Hepatocyte (in vitro differentiated cells): ENCODE measurements around the gene SFXN4. TPM values are rescaled to one million over a fixed set of nuclear protein-coding genes. Genes with fewer than 3 reads are reported as not detected.
"Not testable (repeated sequence)": the region's sequence is repeated elsewhere in the genome, so short reads cannot be mapped to it uniquely, and the experiment has no call there.

Source experiments
- DNase-seq: peaks from one replicate; pipeline ENCODE4 v3.0.0-alpha.2; 2016; ENCODE audit warnings: low spot score
- H2AFZ ChIP-seq: fragments of 200-600 bp; sonication (generic); 2 replicates; pipeline ENCODE4 v1.6.0; 2016; ENCODE audit warnings: antibody characterized with exemption, mild to moderate bottlenecking
- H3K27ac ChIP-seq: fragments of 200-600 bp; sonication (generic); 2 replicates; pipeline ENCODE4 v1.5.1; 2016; ENCODE audit warnings: mild to moderate bottlenecking
- H3K27me3 ChIP-seq: fragments of 200-600 bp; sonication (generic); 2 replicates; pipeline ENCODE4 v1.6.1; 2016
- H3K36me3 ChIP-seq: fragments of 200-600 bp; sonication (generic); replicated peaks from 2 replicates; pipeline ENCODE4 v1.5.1; 2016; ENCODE audit warnings: low read depth; ENCODE audit not compliant: insufficient read depth
- H3K4me1 ChIP-seq: fragments of 200-600 bp; sonication (generic); 2 replicates; pipeline ENCODE4 v1.5.1; 2016; ENCODE audit warnings: mild to moderate bottlenecking, moderate library complexity; ENCODE audit not compliant: insufficient read depth
- H3K4me2 ChIP-seq: fragments of 200-600 bp; sonication (generic); 2 replicates; pipeline ENCODE4 v1.6.0; 2016
- H3K4me3 ChIP-seq: fragments of 200-600 bp; sonication (generic); 2 replicates; pipeline ENCODE4 v1.5.1; 2016; ENCODE audit warnings: mild to moderate bottlenecking
- H3K79me2 ChIP-seq: fragments of 200-600 bp; sonication (generic); 2 replicates; pipeline ENCODE4 v1.6.0; 2017; ENCODE audit warnings: mild to moderate bottlenecking
- H3K9me2 ChIP-seq: fragments of 200-600 bp; sonication (generic); replicated peaks from 2 replicates; pipeline ENCODE4 v1.6.0; 2017; ENCODE audit warnings: mild to moderate bottlenecking; ENCODE audit not compliant: insufficient read depth
- H3K9me3 ChIP-seq: fragments of 200-600 bp; sonication (generic); 2 replicates; pipeline ENCODE4 v1.5.1; 2016; ENCODE audit warnings: low read depth, mild to moderate bottlenecking
- H4K20me1 ChIP-seq: fragments of 200-600 bp; sonication (generic); 2 replicates; pipeline ENCODE4 v1.6.0; 2016; ENCODE audit warnings: mild to moderate bottlenecking; ENCODE audit not compliant: insufficient read depth, poor library complexity, severe bottlenecking
- CTCF ChIP-seq: fragments of 200-600 bp; sonication (generic); IDR thresholded peaks from 2 replicates; pipeline ENCODE4 v1.5.1; 2016; ENCODE audit warnings: antibody characterized with exemption, mild to moderate bottlenecking; ENCODE audit not compliant: poor library complexity
- EZH2 ChIP-seq: fragments of 200-600 bp; sonication (generic); IDR thresholded peaks from 2 replicates; pipeline ENCODE4 v1.6.1; 2016; ENCODE audit warnings: antibody characterized with exemption, mild to moderate bottlenecking, borderline replicate concordance
- EZH2phosphoT487 ChIP-seq: fragments of 200-600 bp; sonication (generic); IDR thresholded peaks from one replicate; pipeline ENCODE4 v1.6.1; 2018; ENCODE audit warnings: antibody characterized with exemption, mild to moderate bottlenecking, low read depth, moderate library complexity; ENCODE audit not compliant: unreplicated experiment, severe bottlenecking
- WGBS: methylation state at CpG from one replicate; pipeline ENCODE4 v1.1.6; 2016; ENCODE audit warnings: low lambda C conversion rate; ENCODE audit errors: missing lambda C conversion rate; 5-methylcytosine and 5-hydroxymethylcytosine counted together
- polyA plus RNA-seq: library from polyadenylated mRNA; unstranded; fragments of >200 nt; fragmentation: Nextera tagmentation; extraction: Ambion mirVana; gene quantifications from 2 replicates; pipeline ENCODE4 v1.2.1, GENCODE V29; 2016
- total RNA-seq: library from RNA; depleted of rRNA; stranded (reverse); fragments of >200 nt; gene quantifications from 2 replicates; pipeline ENCODE4 v1.2.3, GENCODE V29; 2014

Gene SFXN4
- total and polyA plus RNA-seq, 2 experiments from 2014 or later = 27.2 to 41.5 TPM

GRCh38 chr10:119139464-119140067 lies 25.9 kb downstream of the SFXN4 start:
- Histone ChIP-seq H4K20me1 (no peaks in the 10 kb centered on the region), H3K36me3 (no peaks in the 10 kb centered on the region), H3K27ac (no peak overlapping the region), H2AFZ (no peak overlapping the region), H3K4me1 (no peaks in the 10 kb centered on the region), H3K4me2 (no peak overlapping the region), H3K9me2 (no peaks in the 10 kb centered on the region), H3K9me3 (no peaks in the 10 kb centered on the region), H3K27me3 (no peaks in the 10 kb centered on the region), H3K79me2 (no peaks in the 10 kb centered on the region), H3K4me3 (no peak overlapping the region)
- 92% methylated on average over 13 of the region's 13 CpGs for WGBS
- TF ChIP-seq EZH2 (no peak), CTCF (peak; percentile 36), EZH2phosphoT487 (no peak)
- DNase-seq = no peak

DNA sequence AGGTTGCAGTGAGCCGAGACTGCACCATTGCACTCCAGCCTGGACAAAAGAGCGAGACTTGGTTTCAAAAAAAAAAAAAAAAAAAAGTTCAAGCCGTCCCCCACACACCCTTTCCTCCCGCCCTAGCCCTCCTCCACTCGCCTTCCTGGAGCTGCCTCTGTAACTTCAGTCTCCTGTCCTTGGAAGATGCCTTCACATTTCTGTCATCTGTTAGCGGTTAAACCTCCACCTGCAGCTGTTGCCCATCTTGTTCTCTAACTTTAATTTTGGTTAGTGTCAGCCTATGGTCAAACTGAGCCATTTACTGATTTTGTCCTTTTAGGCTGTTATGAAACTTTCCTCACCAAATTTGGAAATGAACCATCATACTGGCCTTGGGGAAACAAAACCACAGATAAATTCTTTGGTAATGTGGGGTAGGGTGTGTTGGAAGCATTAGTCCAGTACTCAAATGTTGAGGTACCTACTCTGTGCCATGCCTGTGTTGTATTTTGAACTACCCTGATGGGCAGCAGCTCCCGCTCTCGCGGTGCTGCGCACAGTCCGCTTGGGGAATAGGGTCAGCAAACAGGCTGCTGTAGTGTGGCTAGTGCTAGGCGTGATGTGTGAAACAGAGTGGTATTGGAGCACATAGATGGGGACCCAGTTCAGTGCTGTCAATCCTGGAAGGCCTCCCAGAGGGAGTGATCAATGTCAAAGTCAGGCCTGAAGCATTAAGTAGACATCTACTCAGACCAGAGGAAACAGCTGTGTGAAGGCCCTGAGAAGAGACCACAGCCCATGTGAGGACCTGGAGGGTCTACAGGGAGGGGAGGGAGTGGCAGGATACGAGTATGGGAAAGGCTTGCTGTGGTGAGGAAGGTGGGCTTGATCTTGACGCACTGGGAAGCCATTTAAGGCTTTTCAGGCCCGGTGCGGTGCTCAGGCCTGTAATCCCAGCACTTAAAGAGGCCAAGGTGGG lies 26.9 kb downstream of the SFXN4 start:
- Histone ChIP-seq H3K4me3 (no peak overlapping the region), H3K4me2 (no peak overlapping the region), H2AFZ (no peak overlapping the region), H3K79me2 (no peaks in the 10 kb centered on the region), H3K9me3 (no peaks in the 10 kb centered on the region), H3K27me3 (no peaks in the 10 kb centered on the region), H3K4me1 (no peaks in the 10 kb centered on the region), H3K9me2 (no peaks in the 10 kb centered on the region), H3K36me3 (no peaks in the 10 kb centered on the region), H3K27ac (no peak overlapping the region), H4K20me1 (no peaks in the 10 kb centered on the region)
- DNase-seq = no peak
- TF ChIP-seq EZH2phosphoT487 = no peak
- TF ChIP-seq CTCF = no peak
- no peak for TF ChIP-seq EZH2
- 96% methylated on average over 16 of the region's 16 CpGs for WGBS

DNA sequence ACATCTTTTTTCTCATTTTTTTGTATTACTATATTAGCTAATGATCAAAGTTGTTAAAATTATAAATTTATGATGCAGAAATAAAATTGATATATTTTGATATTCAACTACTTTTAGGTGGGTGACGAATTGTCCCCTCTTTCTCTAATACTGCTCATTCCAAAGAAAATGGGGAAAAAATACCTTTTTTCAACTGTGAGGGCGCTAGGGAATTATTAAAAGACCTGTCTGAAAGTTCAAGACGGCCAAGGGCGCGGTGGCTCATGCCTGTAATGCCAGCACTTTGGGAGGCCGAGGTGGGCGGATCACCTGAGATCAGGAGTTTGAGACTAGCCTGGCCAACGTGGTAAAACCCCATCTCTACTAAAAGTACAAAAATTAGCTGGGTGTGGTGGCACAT lies 27.6 kb downstream of the SFXN4 start:
- H3K4me2 ChIP-seq, H3K4me1 ChIP-seq, H3K27ac ChIP-seq, DNase-seq, H2AFZ ChIP-seq, H3K27me3 ChIP-seq, H3K9me3 ChIP-seq, H3K79me2 ChIP-seq, H3K9me2 ChIP-seq, H4K20me1 ChIP-seq, H3K36me3 ChIP-seq, H3K4me3 ChIP-seq: not testable (repeated sequence)
- 84% methylated on average over 8 of the region's 8 CpGs for WGBS

DNA sequence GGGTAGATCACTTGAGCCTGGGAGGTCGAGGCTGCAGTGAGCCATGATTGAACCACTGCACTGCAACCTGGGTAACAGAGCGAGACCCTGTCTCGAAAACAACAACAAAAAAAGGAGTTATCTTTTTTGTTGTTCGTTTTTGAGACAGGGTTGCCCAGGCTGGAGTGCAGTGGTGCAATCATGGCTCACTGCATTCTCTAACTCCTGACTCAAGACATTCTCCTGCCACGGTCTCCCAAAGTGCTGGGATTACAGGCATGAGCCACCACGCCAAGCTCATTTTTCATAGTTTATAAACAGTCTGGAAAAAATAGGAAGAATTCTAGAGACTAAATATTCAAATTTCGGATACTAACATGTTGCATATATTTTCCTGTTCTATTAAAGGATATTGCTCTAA lies 29.4 kb downstream of the SFXN4 start:
- H4K20me1 ChIP-seq = no peaks in the 10 kb centered on the region
- TF ChIP-seq EZH2phosphoT487 (no peak), CTCF (no peak), EZH2 (no peak)
- peak overlapping the region; percentile 72 for H3K27ac ChIP-seq
- no peaks in the 10 kb centered on the region for H3K36me3 ChIP-seq
- no peaks in the 10 kb centered on the region for H3K9me2 ChIP-seq
- no peaks in the 10 kb centered on the region for H3K4me1 ChIP-seq
- H3K9me3 ChIP-seq = no peaks in the 10 kb centered on the region
- DNase-seq = no peak
- H3K4me3 ChIP-seq = no peak overlapping the region
- no peak overlapping the region for H2AFZ ChIP-seq
- no peaks in the 10 kb centered on the region for H3K27me3 ChIP-seq
- no peak overlapping the region for H3K4me2 ChIP-seq
- WGBS = 95% methylated on average over 7 of the region's 7 CpGs
- H3K79me2 ChIP-seq = no peaks in the 10 kb centered on the region
